PC-9 (cell line): ENCODE results near the gene COL5A1. TPM values are rescaled to one million over a fixed set of nuclear protein-coding genes. Genes with fewer than 3 reads are reported as not detected.

ENCODE experiments used
- BruUV-seq: library from RNA; stranded (reverse); fragments of 400-500 nt; replicated peaks from 2 replicates; lab custom pipeline; 2021; lab: Mats Ljungman, UMichigan
- CTCF ChIA-PET: fragments of 300-600 bp; sonication (Branson Sonifier 250); formaldehyde crosslinking; loops from one replicate; lab custom pipeline; 2022; ENCODE audit warnings: antibody characterized with exemption; lab: Charles Lee
- POLR2A ChIA-PET: fragments of 300-600 bp; sonication (Branson Sonifier 250); formaldehyde crosslinking; loops from one replicate; lab custom pipeline; 2022; ENCODE audit warnings: antibody characterized with exemption; ENCODE audit not compliant: unreplicated experiment; lab: Charles Lee
- DNase-seq, 2 experiments: peaks; one replicate each; pipeline versions ENCODE4 v3.0.0 to v3.0.0-alpha.2; 2015 to 2022; ENCODE audit warnings: mixed read lengths in 1 of 2
- H2AFZ ChIP-seq: fragments of 200-600 bp; sonication (generic); 2 replicates; pipeline ENCODE4 v1.8.1; 2017; ENCODE audit warnings: antibody characterized with exemption
- H3F3A ChIP-seq: fragments of 200-600 bp; sonication (generic); 2 replicates; pipeline ENCODE4 v1.8.1; 2017; ENCODE audit warnings: antibody characterized with exemption, mild to moderate bottlenecking, low read depth; ENCODE audit not compliant: insufficient read depth
- H3K27ac ChIP-seq: fragments of 200-600 bp; sonication (generic); 2 replicates; pipeline ENCODE4 v1.6.1; 2016; ENCODE audit warnings: mixed run types
- H3K27me3 ChIP-seq: fragments of 200-600 bp; sonication (generic); 2 replicates; pipeline ENCODE4 v1.6.1; 2016; ENCODE audit warnings: low read depth, mixed run types; ENCODE audit not compliant: insufficient read depth
- H3K36me3 ChIP-seq: fragments of 200-600 bp; sonication (generic); 2 replicates; pipeline ENCODE4 v1.6.1; 2016; ENCODE audit warnings: low read depth, mixed run types
- H3K4me1 ChIP-seq: fragments of 200-600 bp; sonication (generic); replicated peaks from 2 replicates; pipeline ENCODE4 v1.6.1; 2016; ENCODE audit warnings: mixed run types; ENCODE audit not compliant: insufficient read depth
- H3K4me2 ChIP-seq: fragments of 200-600 bp; sonication (generic); 2 replicates; pipeline ENCODE4 v1.6.1; 2017; ENCODE audit warnings: mixed run types
- H3K4me3 ChIP-seq: fragments of 200-600 bp; sonication (generic); 2 replicates; pipeline ENCODE4 v1.6.1; 2016; ENCODE audit warnings: mixed run types
- H3K79me2 ChIP-seq: fragments of 200-600 bp; sonication (generic); 2 replicates; pipeline ENCODE4 v1.6.1; 2017; ENCODE audit warnings: low read depth, mixed run types
- H3K9me2 ChIP-seq: fragments of 200-600 bp; sonication (generic); 2 replicates; pipeline ENCODE4 v1.8.1; 2017; ENCODE audit warnings: mild to moderate bottlenecking; ENCODE audit not compliant: insufficient read depth
- H3K9me3 ChIP-seq: fragments of 200-600 bp; sonication (generic); 2 replicates; pipeline ENCODE4 v1.8.1; 2016; ENCODE audit warnings: low read depth; ENCODE audit not compliant: insufficient read depth
- H4K20me1 ChIP-seq: fragments of 200-600 bp; sonication (generic); 2 replicates; pipeline ENCODE4 v1.8.1; 2017; ENCODE audit not compliant: insufficient read depth
- CTCF ChIP-seq: fragments of 200-600 bp; sonication (generic); conservative IDR thresholded peaks from 2 replicates; pipeline ENCODE4 v1.6.1; 2017; ENCODE audit warnings: mixed run types, antibody characterized with exemption, mild to moderate bottlenecking, moderate library complexity
- EZH2 ChIP-seq: fragments of 200-600 bp; sonication (generic); IDR thresholded peaks from 2 replicates; pipeline ENCODE4 v1.8.0; 2017; ENCODE audit warnings: antibody characterized with exemption, low read depth
- intact Hi-C: fragments of 100-400 bp; cut with micrococcal nuclease; formaldehyde crosslinking; loops from one replicate; pipeline ENCODE4 v1.10.0; 2022; ENCODE audit not compliant: unreplicated experiment
- total RNA-seq: library from RNA; stranded (reverse); gene quantifications from 2 replicates; pipeline ENCODE4 v1.2.3, GENCODE V29; 2021

The COL5A1 gene
- total RNA-seq, 1 experiment from 2014 or later = 15.2 TPM

GRCh38 chr9:134601764-134602163, 39.8 kb upstream of the COL5A1 start:
- no peak overlapping the region for H2AFZ ChIP-seq
- BruUV-seq = no TSS peak
- no peaks in the 10 kb centered on the region for H3K9me2 ChIP-seq
- TF ChIP-seq CTCF (no peak), EZH2 (no peak)
- peaks cover 10% of the 10 kb centered on the region; the same call in 1 of the 2 replicates for H3F3A ChIP-seq
- no peak for DNase-seq
- H3K27ac ChIP-seq = peak overlapping the region; percentile 68
- no peaks in the 10 kb centered on the region for H3K79me2 ChIP-seq
- H3K4me3 ChIP-seq = no peak overlapping the region
- no peaks in the 10 kb centered on the region for H3K9me3 ChIP-seq
- H3K27me3 ChIP-seq = no peaks in the 10 kb centered on the region; the same call in 1 of the 2 replicates
- no peaks in the 10 kb centered on the region for H4K20me1 ChIP-seq
- peak overlapping the region; percentile 62 for H3K4me2 ChIP-seq
- intact Hi-C loops = loop anchor here (1.0 to 5.0 kb wide), 5 partner anchors 24 to 153 kb away; no protein-coding TSS in a partner anchor
- peaks cover 17% of the 10 kb centered on the region for H3K4me1 ChIP-seq
- ChIA-PET POLR2A (no interaction called here), CTCF (interaction anchor here (0.9 kb wide), 1 partner anchor 99 kb away, joined by 3 read pairs; no protein-coding TSS in a partner anchor)
- no peaks in the 10 kb centered on the region for H3K36me3 ChIP-seq

GRCh38 chr9:134602547-134603362, 38.8 kb upstream of the COL5A1 start:
- peaks cover 10% of the 10 kb centered on the region; the same call in 1 of the 2 replicates for H3F3A ChIP-seq
- peaks cover 17% of the 10 kb centered on the region for H3K4me1 ChIP-seq
- POLR2A ChIA-PET = interaction anchor here (0.6 to 0.7 kb wide), 6 partner anchors 22 to 591 kb away, joined by 3 to 5 read pairs (median 4); no protein-coding TSS in a partner anchor
- H3K27ac ChIP-seq = peak overlapping the region; percentile 68
- H2AFZ ChIP-seq = no peak overlapping the region
- H3K4me2 ChIP-seq = peak overlapping the region; percentile 62
- DNase-seq = peak; percentile 83 to 95
- H4K20me1 ChIP-seq = no peaks in the 10 kb centered on the region
- CTCF ChIA-PET = interaction anchor here (0.9 kb wide), 1 partner anchor 100 kb away, joined by 3 read pairs; no protein-coding TSS in a partner anchor
- H3K36me3 ChIP-seq = no peaks in the 10 kb centered on the region
- intact Hi-C loops = loop anchor here (1.0 to 5.0 kb wide), 5 partner anchors 23 to 154 kb away; no protein-coding TSS in a partner anchor
- TF ChIP-seq CTCF = no peak
- TF ChIP-seq EZH2 = no peak
- no peaks in the 10 kb centered on the region for H3K9me2 ChIP-seq
- BruUV-seq = no TSS peak
- no peaks in the 10 kb centered on the region for H3K9me3 ChIP-seq
- 0 out of 2 replicates have a peak overlapping the region, but pooled peaks have one; percentile 14 for H3K4me3 ChIP-seq
- H3K27me3 ChIP-seq = no peaks in the 10 kb centered on the region; the same call in 1 of the 2 replicates
- H3K79me2 ChIP-seq = no peaks in the 10 kb centered on the region

GRCh38 chr9:134604834-134605233, 36.8 kb upstream of the COL5A1 start:
- POLR2A ChIA-PET = no interaction called here
- intact Hi-C loops = loop anchor here (5.0 kb wide), 1 partner anchor 67 kb away; no protein-coding TSS in a partner anchor
- H3K27me3 ChIP-seq = no peaks in the 10 kb centered on the region; the same call in 1 of the 2 replicates
- BruUV-seq = no TSS peak
- H3K9me2 ChIP-seq = no peaks in the 10 kb centered on the region
- H3K4me3 ChIP-seq = no peak overlapping the region
- H3F3A ChIP-seq = peaks cover 10% of the 10 kb centered on the region; the same call in 1 of the 2 replicates
- H3K79me2 ChIP-seq = no peaks in the 10 kb centered on the region
- H2AFZ ChIP-seq = no peak overlapping the region
- CTCF ChIA-PET = no interaction called here
- H3K9me3 ChIP-seq = no peaks in the 10 kb centered on the region
- no peak for DNase-seq
- TF ChIP-seq EZH2 (no peak), CTCF (no peak)
- no peak overlapping the region for H3K27ac ChIP-seq
- no peaks in the 10 kb centered on the region for H4K20me1 ChIP-seq
- peaks cover 17% of the 10 kb centered on the region for H3K4me1 ChIP-seq
- H3K4me2 ChIP-seq = no peak overlapping the region
- H3K36me3 ChIP-seq = no peaks in the 10 kb centered on the region
